NCI-H1092 treated with DMSO at 0.1 percent for 48 hours (cell line): Measurements from ENCODE around the gene CD99L2.

Experiments used
- DNase-seq: peaks from one replicate; lab custom pipeline; 2025; lab: John Stamatoyannopoulos, UW

The CD99L2 gene, protein sequence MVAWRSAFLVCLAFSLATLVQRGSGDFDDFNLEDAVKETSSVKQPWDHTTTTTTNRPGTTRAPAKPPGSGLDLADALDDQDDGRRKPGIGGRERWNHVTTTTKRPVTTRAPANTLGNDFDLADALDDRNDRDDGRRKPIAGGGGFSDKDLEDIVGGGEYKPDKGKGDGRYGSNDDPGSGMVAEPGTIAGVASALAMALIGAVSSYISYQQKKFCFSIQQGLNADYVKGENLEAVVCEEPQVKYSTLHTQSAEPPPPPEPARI

DNA sequence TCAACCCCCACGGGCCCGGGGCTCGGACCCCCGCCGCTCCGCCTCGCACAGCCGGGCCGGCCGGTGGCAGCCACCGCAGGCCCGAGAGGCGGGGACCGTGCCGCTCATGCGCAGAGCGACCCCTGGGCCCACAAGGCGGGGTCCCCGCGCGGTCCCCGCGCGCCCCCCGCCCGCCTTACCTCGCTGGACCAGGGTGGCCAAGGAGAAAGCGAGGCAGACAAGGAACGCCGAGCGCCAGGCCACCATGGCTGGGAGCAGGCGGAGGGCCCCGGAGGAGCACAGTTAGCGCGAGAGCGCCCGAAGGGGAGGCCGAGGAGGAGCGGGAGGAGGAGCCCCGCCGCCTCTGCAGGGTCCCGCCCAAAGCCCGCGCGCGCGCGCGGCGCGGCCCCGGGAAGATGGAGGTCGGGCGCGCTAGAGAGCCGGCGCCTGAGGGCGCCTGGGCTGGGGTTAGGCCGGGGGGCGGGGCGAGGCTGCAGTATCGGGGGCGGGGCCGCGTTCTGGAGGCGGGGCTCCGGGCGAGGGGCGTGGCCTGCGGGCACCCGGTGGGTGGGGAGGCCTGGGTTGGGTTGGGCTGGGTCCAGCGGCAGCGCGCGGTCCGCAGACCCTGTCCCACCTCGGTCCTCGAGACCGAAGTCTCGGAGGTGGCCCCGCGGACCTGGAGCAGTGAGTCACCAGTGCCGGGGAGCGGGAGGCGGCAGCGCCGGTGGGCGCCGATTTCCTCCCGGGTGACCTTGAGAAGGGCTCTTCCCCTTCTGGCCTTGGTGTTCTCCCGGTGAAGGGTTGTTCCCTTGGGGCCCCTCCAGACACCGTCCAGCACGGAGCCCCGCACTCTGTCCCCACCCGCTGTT, at the start of gene CD99L2:
TSS of gene CD99L2 (minus strand) at position 326 of the 848 bp plus-strand sequence. CDS start at position 246, 80 bp downstream.
- DNase-seq, result peak; percentile 91

DNA sequence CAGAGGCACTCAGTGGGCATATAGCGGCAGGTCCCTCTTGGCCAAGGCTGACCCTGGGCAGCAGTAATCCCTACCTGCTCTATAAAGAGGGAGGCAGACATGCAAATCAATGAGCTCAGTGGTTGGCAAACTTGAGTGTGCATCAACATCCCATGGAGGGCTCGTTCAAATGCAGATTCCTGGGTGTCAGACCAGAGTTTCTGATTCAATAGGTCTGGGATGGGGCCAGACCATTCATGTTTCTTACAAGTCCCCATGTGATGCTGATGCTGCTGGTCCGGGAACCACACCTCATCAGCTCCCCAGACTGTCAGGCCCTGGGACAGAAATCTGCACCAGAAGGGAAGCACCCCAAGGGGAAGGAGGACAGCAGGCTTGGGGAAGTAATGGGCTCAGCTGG, 45.8 kb upstream of the CD99L2 start:
- DNase-seq, result no peak

DNA sequence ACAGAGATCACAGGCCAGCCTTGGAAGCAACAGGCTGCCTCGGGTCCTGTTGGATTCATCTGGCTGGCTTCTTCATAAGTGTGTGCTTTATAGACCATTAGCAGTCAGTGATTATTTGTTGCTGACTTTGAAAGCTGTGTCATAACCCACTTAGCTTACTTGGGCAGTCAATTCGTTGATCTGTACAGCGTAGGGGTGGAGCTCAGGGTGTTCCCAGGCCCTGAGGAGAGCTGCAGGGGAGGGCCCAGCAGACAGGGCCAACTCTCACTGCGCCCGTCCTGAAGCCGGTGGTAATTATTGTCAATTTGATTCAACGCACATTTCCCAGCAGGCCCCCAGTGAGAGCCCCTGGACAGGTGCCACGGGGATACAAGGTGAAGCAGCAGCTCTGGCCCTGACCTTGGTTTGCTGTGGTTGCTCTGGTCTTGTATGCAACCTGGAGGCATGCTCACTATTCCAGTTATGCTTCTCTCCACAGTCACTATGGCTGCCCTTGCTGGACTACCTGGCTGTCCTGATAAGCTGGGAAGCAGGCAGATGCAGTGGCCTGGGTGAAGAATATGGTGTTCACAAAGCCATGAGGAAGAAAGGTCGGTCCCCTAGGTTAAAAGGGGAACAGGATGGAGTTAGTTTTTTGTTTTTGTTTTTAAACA, 44.6 kb upstream of the CD99L2 start:
- peak; percentile 33 for DNase-seq

DNA sequence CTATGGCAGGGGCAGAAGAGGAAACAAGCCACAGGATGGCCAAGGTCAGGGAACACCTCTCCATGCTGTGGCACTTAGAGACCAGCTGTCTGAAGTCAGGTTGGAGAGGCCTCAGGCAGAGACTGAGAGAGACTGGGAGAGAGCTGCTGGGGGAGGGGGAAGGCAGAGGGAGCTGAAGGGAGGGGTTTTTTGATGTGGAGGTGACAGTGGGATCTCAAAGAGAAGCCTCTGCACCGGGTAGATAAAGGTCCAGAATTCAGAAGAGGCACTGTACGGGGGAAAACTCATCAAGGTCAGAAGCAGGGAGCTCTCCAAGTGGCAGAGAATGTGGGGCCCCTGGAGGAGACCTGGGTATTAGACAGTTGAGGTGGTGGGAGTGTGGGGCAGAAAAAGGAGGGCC, 43.1 kb upstream of the CD99L2 start:
- no peak for DNase-seq

DNA sequence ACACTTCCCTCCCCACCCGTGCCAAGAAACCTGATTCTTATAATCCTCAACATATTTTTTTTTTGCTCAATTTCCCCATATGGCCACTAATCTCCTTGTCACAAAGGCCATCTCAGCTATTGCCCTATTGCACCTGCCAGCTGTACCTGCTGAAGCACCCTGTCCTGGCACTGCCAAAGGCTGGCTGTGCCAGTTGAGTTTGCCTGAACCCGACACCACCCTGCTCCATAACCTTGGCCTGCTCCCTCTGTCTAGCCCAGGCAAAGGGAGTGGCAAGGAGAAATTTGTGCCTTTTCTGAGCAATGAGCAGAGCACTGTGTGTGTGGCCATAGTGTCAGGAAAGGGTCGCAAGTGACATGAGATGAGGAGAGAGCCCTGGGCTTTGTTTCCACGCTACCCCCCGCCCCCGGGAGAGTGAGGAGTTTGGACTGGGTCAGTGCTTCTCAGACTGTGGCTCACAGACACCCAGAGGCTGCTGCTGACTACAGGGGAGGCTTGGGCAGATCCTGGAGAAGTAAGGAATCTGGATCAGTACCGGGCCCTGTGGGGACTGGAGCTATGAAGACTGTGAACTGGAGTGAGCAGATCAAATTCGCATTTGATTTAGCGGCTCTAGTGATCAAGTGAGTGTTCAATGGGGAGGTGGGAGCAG, 42.5 kb upstream of the CD99L2 start:
- DNase-seq, result peak; percentile 21

DNA sequence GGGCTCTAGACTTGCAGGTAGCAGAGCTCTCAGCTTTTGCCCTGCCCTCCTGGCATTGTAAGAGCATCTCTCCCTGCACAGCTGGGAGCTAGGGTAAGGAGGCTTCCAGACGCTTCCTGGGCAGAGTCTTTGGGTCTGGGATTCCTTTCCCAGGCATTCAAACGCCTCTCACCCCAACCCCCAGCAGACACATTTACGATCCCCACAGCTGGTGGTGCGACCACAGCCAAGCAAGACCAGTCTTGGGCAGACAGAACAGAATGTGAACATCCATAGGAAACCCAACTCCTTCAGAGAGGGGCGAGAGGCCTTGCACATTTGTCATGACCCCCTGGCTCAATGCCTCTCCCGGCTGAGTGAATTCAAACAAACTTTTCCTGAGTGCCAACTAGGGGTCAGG, 38.1 kb upstream of the CD99L2 start:
- no peak for DNase-seq

DNA sequence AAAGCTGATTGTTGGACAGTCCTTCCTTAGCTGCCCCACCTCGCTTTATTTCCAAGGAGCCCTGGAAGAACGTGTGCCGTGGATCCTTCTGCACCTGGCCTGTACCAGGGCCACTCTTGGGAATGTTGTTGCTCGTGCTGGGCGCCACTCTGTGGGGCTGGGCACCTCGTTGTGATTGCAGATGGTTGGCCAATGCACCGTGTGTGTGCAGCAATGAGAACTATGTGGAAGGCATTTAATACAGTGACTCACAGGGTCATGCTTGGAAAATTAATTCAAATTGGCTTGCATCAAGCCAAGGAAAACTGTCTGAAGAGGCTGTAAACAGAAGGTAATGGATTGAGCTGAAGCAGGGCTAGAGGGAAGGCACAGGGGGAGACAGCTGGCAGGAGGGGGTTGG, 37.0 kb upstream of the CD99L2 start:
- no peak for DNase-seq

DNA sequence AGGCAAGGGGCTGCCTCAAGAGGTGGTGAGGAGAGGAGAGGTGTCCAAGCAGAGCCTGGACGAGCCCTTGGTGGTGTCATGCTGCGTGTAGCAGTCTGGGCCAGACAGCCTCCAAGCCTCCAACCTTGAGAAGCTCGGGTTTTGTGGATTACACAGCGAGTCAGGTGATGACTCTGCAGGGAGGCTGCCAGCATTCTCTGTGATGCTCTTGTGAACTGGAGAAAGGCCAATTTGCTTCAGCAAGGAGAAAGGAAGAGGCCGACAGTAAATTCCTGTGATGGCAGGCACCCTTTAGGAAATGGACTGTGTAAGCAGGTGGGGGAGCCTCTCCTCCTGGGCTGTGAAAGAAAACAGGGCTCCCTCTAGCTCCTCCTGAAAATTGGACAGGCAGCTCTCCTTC, 36.0 kb upstream of the CD99L2 start:
- peak; percentile 15 for DNase-seq

DNA sequence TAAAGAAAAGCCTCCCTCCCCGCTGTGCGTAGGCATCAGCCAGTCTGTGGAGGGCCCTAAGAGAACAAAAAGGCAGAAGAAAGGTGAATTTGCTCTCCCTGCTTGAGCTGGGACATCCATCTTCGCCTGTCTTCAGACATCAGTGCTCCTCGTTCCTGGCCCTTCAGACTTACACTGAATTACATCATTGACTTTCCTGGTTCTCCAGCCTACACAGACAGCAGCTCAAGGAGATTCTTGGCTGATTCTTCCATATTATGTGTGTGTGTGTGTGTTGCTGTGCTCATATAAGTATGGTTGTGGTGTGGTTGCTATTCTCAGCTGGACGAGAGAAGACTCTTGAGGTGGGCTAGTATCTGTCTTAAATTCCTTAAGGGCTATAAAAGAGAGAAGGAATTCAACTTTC, 35.5 kb upstream of the CD99L2 start:
- no peak for DNase-seq

DNA sequence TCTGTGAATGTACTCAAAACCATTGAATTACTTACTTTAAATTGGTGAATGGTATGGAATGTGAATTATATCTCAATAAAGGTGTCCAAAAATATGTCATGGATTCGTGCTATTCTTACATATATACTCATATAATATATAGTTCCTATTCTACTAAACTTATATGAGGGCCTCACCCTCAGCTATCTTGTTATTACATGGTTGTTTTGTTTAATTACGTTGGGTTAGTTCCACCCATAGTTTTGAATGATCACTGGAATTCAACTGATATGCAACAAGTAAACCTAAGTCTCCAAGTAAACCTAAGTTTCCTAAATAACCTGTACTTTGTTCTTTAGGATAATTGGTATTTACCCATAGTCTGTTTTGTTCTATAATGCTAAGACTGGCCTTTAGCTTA, 30.6 kb upstream of the CD99L2 start:
- no peak for DNase-seq

DNA sequence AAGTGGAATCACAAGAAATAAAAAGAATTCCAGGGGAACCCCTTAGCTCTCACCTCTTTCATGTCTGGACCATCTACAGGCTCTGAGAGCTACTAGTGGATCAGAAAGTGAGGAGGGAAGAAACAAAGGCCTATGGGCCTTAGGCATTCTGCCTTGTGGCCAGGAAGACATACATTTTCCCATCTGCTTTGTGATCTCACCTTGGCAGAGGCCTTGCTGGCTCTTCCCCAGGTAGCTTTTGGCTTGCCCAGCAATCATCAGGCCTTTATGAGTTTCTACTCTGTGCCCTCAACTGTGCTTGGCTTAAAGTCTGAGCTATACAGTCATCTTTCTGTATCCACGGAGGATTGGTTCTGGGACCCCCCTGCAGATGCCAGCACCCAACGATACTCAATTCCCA, 28.3 kb upstream of the CD99L2 start:
- DNase-seq, result no peak

DNA sequence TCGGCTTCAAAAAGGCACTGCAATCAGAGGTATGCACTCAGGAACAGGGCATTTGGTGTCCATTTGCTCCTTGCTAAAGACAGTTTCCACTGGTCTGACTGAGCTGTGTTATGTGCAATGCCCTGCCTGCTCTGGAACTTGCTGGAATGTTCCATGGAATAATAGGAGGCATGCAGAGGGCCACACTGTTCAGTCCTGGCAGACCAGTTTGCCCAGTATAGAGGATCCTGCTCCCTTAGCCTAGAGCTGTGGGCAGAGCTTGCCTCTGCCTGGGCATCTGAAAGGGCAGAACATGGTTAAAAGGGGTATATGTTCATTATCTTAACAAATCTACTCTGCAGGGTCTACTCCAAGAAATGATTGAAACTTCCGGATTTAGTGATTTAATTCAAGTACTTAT, 27.8 kb upstream of the CD99L2 start:
- no peak for DNase-seq

DNA sequence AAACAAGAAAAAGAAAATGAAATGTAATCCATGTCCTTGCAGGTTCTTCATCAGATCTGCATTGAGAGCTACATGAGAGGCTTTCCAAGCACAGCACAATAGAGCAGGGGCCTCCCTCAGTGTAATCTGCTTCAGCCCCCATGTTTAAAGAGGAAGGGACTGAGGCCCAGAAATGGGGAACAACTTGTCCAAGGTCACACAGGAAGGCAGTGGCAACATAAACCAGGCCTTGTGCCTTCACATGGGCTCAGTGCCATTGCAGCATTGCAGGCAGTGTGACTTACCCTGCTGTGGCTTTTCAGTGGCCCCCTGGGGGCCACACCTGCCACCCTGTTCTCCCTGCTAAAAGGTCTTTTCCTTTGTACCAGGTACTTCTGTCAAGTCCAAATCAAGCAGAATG, 20.9 kb upstream of the CD99L2 start:
- no peak for DNase-seq

DNA sequence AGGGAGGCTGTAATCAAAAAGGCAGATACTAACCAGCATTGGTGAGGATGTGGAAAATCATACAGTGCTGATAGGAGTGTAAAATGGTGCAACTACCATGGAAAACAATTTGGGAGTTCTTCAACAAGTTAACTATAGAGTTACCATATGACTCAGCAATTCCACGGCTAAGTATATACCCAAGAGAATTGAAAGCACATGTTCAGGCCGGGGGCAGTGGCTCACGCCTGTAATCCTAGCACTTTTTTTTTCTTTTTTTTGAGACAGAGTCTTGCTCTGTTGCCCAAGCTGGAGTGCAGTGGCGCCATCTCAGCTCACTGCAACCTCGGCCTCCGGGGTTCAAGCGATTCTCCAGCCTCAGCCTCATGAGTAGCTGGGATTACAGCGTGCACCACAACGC, 15.0 kb upstream of the CD99L2 start:
- DNase-seq, result no peak

DNA sequence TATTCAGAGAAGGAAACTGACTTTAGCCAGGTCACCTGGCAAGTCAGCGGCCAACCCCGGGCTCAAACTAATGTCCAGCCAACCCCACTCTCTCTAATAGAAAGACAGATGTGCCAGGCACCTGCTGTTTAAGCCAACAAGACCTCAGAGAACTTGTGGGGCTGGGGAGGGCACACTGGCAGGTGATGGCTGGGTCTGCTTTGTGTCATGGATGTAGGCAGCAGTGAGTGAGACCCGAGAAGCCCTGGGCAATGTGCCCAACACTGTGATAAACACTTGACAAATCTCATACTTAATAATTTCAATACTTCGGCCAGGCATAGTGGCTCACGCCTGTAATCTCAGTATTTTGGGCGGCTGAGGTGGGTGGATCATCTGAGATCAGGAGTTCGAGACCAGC, 9.0 kb upstream of the CD99L2 start:
- DNase-seq, result peak; percentile 67

DNA sequence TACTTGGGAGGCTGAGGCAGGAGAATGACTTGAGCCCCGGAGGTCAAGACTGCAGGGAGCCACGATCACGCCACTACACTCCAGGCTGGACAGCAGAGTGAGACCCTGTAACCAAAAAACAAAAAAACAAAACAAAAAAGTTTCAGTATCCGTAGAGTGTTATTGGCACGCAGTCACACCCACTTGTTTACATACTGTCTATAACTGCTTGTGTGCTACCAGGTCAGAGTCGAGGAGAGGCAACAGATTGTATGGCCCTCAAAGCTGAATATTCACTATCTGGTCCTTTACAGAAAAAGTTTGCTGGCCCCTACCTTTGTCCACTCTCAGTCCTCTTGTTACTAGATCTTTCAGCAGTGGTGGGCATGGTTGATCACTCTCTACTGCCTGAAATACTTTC, 8.2 kb upstream of the CD99L2 start:
- no peak for DNase-seq

DNA sequence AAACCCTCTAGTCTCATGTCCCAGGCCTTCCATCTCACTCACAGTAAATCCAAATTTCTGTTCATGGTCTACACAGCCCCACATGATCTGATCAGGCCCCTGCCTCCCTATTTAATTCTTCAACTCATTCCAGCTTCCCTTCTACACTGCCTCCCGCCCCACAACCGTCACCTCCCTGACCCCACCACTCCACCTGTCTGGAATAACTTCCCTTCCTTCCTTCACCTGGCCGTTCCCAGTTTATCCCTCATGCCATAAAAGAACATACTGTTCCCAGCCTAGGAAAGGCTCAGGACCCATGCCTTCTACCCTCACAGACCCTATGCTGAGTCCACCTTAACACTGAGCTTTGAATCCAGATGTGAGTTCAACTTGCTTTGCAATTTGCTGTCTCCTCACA, 6.8 kb upstream of the CD99L2 start:
- no peak for DNase-seq

DNA sequence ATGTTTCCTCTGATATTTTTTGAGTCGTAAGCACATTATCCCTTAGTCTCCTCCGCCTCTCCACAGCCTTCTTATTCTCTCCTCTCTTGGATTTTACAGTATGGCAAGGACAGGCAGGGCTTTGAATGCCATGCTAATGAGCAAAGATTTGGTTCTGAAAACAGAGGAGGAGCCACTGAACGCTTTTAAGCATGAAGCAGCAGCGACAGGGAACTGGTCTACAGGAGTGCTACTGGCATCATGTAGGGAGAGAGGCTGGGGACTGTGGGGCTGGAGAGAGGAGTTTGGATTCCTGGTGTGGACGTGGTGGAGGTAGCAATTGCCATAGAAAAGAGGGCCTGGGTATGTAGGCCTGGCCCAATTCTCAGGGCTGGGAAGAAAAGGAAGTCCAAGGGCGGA, 4.6 kb upstream of the CD99L2 start:
- no peak for DNase-seq

DNA sequence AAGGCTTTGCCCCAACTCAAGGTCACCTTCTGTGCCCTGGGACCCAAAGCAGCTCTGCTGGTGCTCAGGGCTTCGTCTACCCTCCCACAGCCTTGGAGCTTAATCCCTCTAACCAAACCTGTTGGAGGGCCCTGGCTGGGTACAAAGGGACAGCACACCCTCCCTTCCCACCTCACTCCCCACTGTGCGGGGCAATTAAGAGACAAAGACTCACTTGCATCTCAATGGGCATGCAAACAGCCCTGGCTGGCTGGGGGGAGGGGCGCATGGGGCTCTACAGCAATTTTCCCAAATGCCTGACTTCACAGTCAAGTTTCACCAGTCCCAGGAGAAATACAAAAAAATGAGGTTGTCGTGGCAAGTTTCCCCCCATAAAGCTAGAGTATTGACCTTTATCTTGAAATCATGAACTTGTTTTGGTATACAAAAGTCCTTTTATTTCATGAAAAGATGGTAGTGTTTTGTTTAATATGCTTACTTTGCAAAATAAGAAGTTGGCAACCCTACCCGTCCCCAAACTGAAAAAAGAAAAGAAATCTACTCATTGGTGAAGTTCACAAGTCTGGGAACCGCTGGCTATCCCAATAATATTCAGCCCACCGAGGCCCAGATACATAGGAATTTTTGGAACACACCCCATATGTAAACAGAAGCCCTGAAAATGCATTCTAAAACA, 4.1 kb upstream of the CD99L2 start:
- DNase-seq, result no peak

DNA sequence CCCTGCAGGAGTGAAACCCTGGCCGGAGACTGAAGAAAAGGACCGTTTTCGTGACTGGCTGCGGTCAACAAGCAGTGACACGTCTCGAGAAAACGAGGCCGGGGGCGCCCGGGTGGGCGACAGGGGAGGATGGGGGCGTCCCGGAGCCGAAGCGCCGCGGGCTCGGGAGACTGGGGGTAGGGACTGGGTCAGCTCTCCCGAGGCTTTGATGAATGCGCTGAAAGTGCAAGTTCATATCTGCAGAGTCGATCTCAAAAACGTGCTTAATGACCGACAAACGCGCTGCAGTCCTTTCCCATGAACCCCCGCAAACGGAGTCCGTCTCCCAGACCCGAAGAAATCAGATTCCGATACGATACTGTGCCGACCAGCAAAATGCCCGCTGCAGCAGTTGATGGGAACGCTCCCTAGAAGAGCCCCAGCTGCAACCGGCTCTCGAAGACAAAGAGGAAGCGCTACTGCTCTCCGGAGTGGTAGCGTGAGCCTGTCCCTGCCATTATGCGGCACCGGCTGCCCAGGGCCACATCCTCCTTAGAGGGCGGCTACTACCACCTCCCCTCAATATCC, 806 bp upstream of the CD99L2 start:
- peak; percentile 55 for DNase-seq

DNA sequence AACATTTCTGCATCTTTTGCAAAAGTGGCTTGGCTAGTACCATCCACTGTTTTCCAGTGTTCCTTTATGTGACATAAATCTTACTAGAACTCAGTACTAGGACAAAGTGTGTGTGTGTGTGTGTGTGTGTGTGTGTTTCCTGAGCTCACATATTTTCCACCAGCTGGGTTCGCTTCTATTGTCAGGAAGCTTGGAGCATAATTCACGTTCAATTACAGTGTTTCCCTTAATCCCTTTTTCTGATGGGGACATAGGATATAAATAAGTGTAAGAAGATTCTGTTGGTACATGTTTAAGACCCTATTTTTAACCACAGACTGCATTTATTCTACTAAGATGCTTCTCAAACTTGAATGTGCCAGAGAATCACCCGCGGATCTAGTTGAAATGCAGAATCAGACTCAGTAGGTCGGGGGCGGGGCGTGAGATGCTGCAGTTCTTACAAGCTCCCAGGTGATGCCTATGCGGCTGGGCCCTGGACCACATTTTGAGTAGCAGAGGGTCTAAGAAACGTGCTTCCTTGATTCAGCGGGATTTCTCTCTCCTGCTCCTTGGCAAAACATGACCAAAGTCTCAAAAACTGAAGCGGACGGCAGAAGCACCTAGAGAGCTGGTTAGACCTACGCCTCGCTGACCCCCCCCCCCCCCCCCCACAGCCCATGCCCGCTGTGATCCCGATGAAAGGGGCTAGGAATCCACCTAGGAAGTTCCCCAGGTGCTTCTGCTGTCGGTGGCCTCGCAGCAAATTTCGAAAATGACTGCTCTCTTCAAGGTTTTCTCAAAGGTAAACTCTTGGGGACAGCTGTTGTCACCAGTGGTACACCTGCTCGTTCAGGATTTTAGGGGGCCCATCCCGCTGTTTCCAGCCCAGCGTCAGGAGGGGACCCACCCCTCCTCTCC, 797 bp downstream of the CD99L2 start:
- DNase-seq, result peak; percentile 28
